Endothelial cell of umbilical vein (primary cell): ENCODE results near the gene HENMT1. TPM values are rescaled to one million over a fixed set of nuclear protein-coding genes. Genes with fewer than 3 reads are reported as not detected.

ENCODE experiments used
- BruUV-seq: library from RNA; stranded (reverse); fragments of 400-500 nt; replicated peaks from 2 replicates; lab custom pipeline; 2021; lab: Mats Ljungman, UMichigan
- CTCF ChIA-PET: fragments of 300-600, 350-600 bp; sonication (Branson Sonifier 250); formaldehyde crosslinking; loops from one replicate; lab custom pipeline; 2021; ENCODE audit warnings: antibody characterized with exemption, inconsistent platforms; lab: Charles Lee
- POLR2A ChIA-PET: fragments of 300-600, 350-600 bp; sonication (Branson Sonifier 250); formaldehyde crosslinking; loops from one replicate; lab custom pipeline; 2021; ENCODE audit warnings: antibody characterized with exemption, inconsistent platforms; lab: Charles Lee
- DNase-seq: peaks from one replicate; pipeline ENCODE4 v3.0.0-alpha.2; 2011; ENCODE audit warnings: low read depth, low spot score
- FAIRE-seq: peaks from 2 replicates; lab custom pipeline; 2011; peaks lifted over from hg19 to GRCh38; lab: Jason Lieb, UNC
- H2AFZ ChIP-seq: 2 replicates; pipeline ENCODE4 v1.6.0; 2012; ENCODE audit warnings: low read depth, low read length, control low read depth, inconsistent platforms
- H3K27ac ChIP-seq: 2 replicates; pipeline ENCODE4 v1.5.1; 2011; ENCODE audit warnings: low read depth, mild to moderate bottlenecking, control low read depth, low read length, moderate library complexity; ENCODE audit not compliant: insufficient read depth
- H3K27me3 ChIP-seq, 2 experiments: 2 replicates each; pipeline versions ENCODE4 v1.6.0 to v1.6.1; 2011; ENCODE audit warnings: low read length in 2 of 2, mixed read lengths in 1 of 2; ENCODE audit not compliant: control insufficient read depth in 2 of 2, insufficient read depth in 2 of 2
- H3K36me3 ChIP-seq, 2 experiments: 2 replicates in 1 of 2; 3 replicates in 1 of 2; pipeline ENCODE4 v1.5.1; 2011; ENCODE audit warnings: low read length in 2 of 2, mild to moderate bottlenecking in 1 of 2, moderate library complexity in 1 of 2; ENCODE audit not compliant: control insufficient read depth in 2 of 2, insufficient read depth in 2 of 2; ENCODE audit errors: extremely low read depth in 1 of 2
- H3K4me1 ChIP-seq: 3 replicates; pipeline ENCODE4 v1.5.1; 2011; ENCODE audit warnings: mild to moderate bottlenecking, low read length; ENCODE audit not compliant: control insufficient read depth, insufficient read depth; ENCODE audit errors: extremely low read depth
- H3K4me2 ChIP-seq: 2 replicates; pipeline ENCODE4 v1.6.1; 2011; ENCODE audit warnings: low read length, control low read depth, mixed read lengths; ENCODE audit not compliant: insufficient read depth
- H3K4me3 ChIP-seq, 3 experiments: fragments of 200-600 bp in 1 of 3; sonication (generic), shearing (Covaris generic) in 1 of 3; replicated peaks in 1 of 3; 2 replicates each; pipeline ENCODE4 v1.5.1; 2011 to 2016; ENCODE audit warnings: control low read depth in 3 of 3, low read length in 3 of 3, mild to moderate bottlenecking in 2 of 3, inconsistent platforms in 1 of 3, low read depth in 1 of 3, moderate library complexity in 1 of 3; ENCODE audit not compliant: insufficient read depth in 1 of 3
- H3K79me2 ChIP-seq: 2 replicates; pipeline ENCODE4 v1.6.0; 2012; ENCODE audit warnings: low read length, inconsistent platforms; ENCODE audit not compliant: control insufficient read depth, insufficient read depth
- H3K9ac ChIP-seq: replicated peaks from 2 replicates; pipeline ENCODE3; 2011; ENCODE audit warnings: low read length, control low read depth; ENCODE audit not compliant: insufficient read depth; ENCODE audit errors: extremely low read depth
- H3K9me1 ChIP-seq: replicated peaks from 3 replicates; pipeline ENCODE4 v1.6.0; 2011; ENCODE audit warnings: mild to moderate bottlenecking, low read length; ENCODE audit not compliant: control insufficient read depth, insufficient read depth; ENCODE audit errors: extremely low read depth
- H3K9me3 ChIP-seq: replicated peaks from 2 replicates; pipeline ENCODE4 v1.5.1; 2012; ENCODE audit warnings: low read length, inconsistent platforms; ENCODE audit not compliant: control insufficient read depth, insufficient read depth
- H4K20me1 ChIP-seq: replicated peaks from 2 replicates; pipeline ENCODE3; 2011; ENCODE audit warnings: mild to moderate bottlenecking, low read length; ENCODE audit not compliant: control insufficient read depth, insufficient read depth; ENCODE audit errors: extremely low read depth
- EZH2 ChIP-seq: IDR thresholded peaks from 2 replicates; pipeline ENCODE4 v1.6.1; 2012; ENCODE audit warnings: borderline replicate concordance, low read depth, mild to moderate bottlenecking, moderate library complexity, low read length, inconsistent platforms; ENCODE audit not compliant: severe bottlenecking
- FOS ChIP-seq: IDR thresholded peaks from 2 replicates; pipeline ENCODE4 v1.6.1; 2011; ENCODE audit warnings: mild to moderate bottlenecking, low read length, moderate library complexity, borderline replicate concordance; ENCODE audit not compliant: insufficient read depth
- GATA2 ChIP-seq: IDR thresholded peaks from 2 replicates; pipeline ENCODE4 v1.7.0; 2011; ENCODE audit warnings: low read depth, mild to moderate bottlenecking, moderate library complexity, mixed read lengths, low read length; ENCODE audit not compliant: insufficient read length, insufficient read depth
- JUN ChIP-seq: IDR thresholded peaks from 2 replicates; pipeline ENCODE4 v1.6.1; 2011; ENCODE audit warnings: borderline replicate concordance, low read depth; ENCODE audit not compliant: insufficient read length, insufficient read depth
- MYC ChIP-seq: IDR thresholded peaks from one replicate; pipeline ENCODE4 v1.6.1; 2011; ENCODE audit warnings: mild to moderate bottlenecking, low read depth, low read length
- POLR2A ChIP-seq: IDR thresholded peaks from 2 replicates; pipeline ENCODE4 v1.6.1; 2012; ENCODE audit warnings: low read depth, mild to moderate bottlenecking, control low read depth, low read length
- POLR2AphosphoS5 ChIP-seq: IDR thresholded peaks from 2 replicates; pipeline ENCODE4 v1.6.1; 2012; ENCODE audit warnings: low read depth, mild to moderate bottlenecking, control low read depth, low read length, moderate library complexity; ENCODE audit not compliant: insufficient read depth
- dilution Hi-C: fragments of 300-500 bp; cut with MboI; formaldehyde crosslinking; loops from one replicate; pipeline ENCODE4 v1.15.0; 2019; ENCODE audit warnings: low sequenced_read_pairs; ENCODE audit not compliant: extremely low pct_ligation_motif_present
- intact Hi-C: fragments of 100-400 bp; cut with micrococcal nuclease; formaldehyde crosslinking; loops from one replicate; pipeline ENCODE4 v1.10.0; 2022
- polyA plus RNA-seq, 4 experiments: library from polyadenylated mRNA; depleted of rRNA in 3 of 4; stranded (reverse) in 3 of 4; unstranded in 1 of 4; fragments of >200 nt; gene quantifications; 2 replicates each; pipeline versions ENCODE4 v1.2.1 to v1.2.3, GENCODE V29; 2011 to 2012; ENCODE audit warnings: missing spikeins in 1 of 4
- total RNA-seq: library from RNA; stranded (reverse); gene quantifications from 2 replicates; pipeline ENCODE4 v1.2.3, GENCODE V29; 2021
- TF ChIP-seq, protein P1 (sequence below), 2 donors: IDR thresholded peaks; 1 replicate in 1 of 2; 2 replicates in 1 of 2; pipeline ENCODE4 v1.5.1; 2011; ENCODE audit warnings: low read length in 2 of 2, mild to moderate bottlenecking in 2 of 2, moderate library complexity in 2 of 2, control low read depth in 1 of 2, inconsistent platforms in 1 of 2, low read depth in 1 of 2; ENCODE audit not compliant: insufficient read depth in 1 of 2; ENCODE audit errors: extremely low read depth in 1 of 2
- TF ChIP-seq, protein P2 (sequence below): IDR thresholded peaks from 2 replicates; pipeline ENCODE4 v1.6.1; 2011; ENCODE audit not compliant: insufficient read depth, insufficient read length

The HENMT1 gene
- total and polyA plus RNA-seq, 2 donors (not counting 3 experiments of a cell fraction or from before 2014, with no cell fraction given), result 4.4 to 4.5 TPM

DNA sequence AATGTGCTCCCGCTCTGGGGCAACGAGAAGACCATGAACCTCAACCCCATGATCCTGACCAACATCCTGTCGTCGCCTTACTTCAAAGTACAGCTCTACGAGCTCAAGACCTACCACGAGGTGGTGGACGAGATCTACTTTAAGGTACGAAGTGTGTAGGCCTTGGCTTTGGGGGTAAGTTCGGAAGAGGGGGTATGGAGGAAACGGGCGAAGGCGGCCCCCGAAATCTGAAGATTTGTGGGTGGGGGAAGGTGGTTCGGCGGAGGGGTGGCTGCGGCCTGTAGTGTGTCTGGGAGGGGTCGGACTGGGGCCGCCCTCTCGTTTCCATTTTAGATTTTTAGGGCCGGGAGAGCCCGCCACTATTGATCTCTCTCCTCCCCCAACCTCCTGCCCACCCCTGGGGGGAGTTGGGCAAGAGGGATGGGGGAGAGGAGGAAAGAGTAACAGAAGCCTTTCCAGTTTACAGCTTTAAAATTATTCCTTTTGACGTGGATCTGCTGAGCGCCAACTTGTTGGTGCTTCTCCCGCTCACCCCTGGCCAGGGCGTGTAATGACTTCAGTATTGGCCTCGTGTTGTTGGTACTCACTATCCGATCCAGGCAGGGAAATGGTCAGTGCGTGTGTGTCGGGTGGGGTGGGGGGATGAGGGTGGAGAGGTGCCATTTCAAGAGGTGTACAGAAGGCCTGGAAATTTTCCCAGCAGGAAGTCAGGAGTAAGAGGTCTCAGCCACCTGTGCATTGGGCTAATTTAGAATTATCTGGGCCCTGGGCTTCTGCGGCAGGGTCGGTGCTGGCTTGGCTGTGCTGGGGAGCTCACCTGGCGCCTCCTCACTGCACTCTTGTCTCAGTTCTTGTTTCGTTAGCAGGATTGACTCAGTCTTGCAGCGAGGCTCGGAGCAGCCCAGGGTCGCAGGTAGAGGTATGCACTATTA lies 32.1 kb upstream of the HENMT1 start:
- Histone ChIP-seq H2AFZ (peak overlapping the region; percentile 96), H4K20me1 (peaks cover 4% of the 10 kb centered on the region), H3K79me2 (peaks cover 53% of the 10 kb centered on the region), H3K27ac (peak overlapping the region; percentile 94), H3K9me1 (no peaks in the 10 kb centered on the region), H3K9ac (peak overlapping the region; percentile 94), H3K4me1 (peaks cover 23% of the 10 kb centered on the region), H3K9me3 (no peaks in the 10 kb centered on the region), H3K27me3 (no peaks in the 10 kb centered on the region), H3K36me3 (peaks cover 3 to 25% of the 10 kb centered on the region in 2 experiments), H3K4me3 (peak overlapping the region; percentile 83 to 94 (median 89)), H3K4me2 (peak overlapping the region; percentile 99)
- TF ChIP-seq, protein P1, sequence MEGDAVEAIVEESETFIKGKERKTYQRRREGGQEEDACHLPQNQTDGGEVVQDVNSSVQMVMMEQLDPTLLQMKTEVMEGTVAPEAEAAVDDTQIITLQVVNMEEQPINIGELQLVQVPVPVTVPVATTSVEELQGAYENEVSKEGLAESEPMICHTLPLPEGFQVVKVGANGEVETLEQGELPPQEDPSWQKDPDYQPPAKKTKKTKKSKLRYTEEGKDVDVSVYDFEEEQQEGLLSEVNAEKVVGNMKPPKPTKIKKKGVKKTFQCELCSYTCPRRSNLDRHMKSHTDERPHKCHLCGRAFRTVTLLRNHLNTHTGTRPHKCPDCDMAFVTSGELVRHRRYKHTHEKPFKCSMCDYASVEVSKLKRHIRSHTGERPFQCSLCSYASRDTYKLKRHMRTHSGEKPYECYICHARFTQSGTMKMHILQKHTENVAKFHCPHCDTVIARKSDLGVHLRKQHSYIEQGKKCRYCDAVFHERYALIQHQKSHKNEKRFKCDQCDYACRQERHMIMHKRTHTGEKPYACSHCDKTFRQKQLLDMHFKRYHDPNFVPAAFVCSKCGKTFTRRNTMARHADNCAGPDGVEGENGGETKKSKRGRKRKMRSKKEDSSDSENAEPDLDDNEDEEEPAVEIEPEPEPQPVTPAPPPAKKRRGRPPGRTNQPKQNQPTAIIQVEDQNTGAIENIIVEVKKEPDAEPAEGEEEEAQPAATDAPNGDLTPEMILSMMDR (IDR thresholded peaks at IDR 0.05; ENCODE audit: extremely low read depth in 1 of 2, insufficient read depth in 1 of 2, low read depth in 1 of 2, low read length in 2 of 2), result peak in 1 of 2 donors; percentile 19
- no peak for TF ChIP-seq EZH2
- no peak for TF ChIP-seq MYC
- no peak for TF ChIP-seq GATA2
- no peak for TF ChIP-seq POLR2AphosphoS5
- no peak for TF ChIP-seq FOS
- TF ChIP-seq, protein P2, sequence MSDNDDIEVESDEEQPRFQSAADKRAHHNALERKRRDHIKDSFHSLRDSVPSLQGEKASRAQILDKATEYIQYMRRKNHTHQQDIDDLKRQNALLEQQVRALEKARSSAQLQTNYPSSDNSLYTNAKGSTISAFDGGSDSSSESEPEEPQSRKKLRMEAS, result no peak
- no peak for TF ChIP-seq JUN
- no peak for TF ChIP-seq POLR2A
- BruUV-seq, result no TSS peak
- POLR2A ChIA-PET, result interaction anchor here (0.7 to 1.5 kb wide), 7 partner anchors 9 to 407 kb away, joined by 3 to 11 read pairs (median 4); no protein-coding TSS in a partner anchor
- DNase-seq (peak; percentile 31), FAIRE-seq (peak; percentile 62)
- dilution Hi-C loops, result no loop called here
- intact Hi-C loops, result loop anchor here (1.0 to 5.0 kb wide), 10 partner anchors 12 to 493 kb away; partner anchors contain the start of genes GPSM2, HENMT1 and SLC25A24
- CTCF ChIA-PET, result interaction anchor here (0.7 to 1.8 kb wide), 12 partner anchors 12 to 420 kb away, joined by 3 to 13 read pairs (median 5); partner anchors contain the start of genes EEIG2, HENMT1 and STXBP3
